Caco-2 (cell line): ENCODE data around the gene SLC35E1. TPM values are rescaled to one million over a fixed set of nuclear protein-coding genes. Genes with fewer than 3 reads are reported as not detected.
A peak's percentile ranks its signal among the peaks of the same experiment; 100 is the strongest.

Experiments used
- BruUV-seq: library from RNA; stranded (reverse); fragments of 400-500 nt; replicated peaks from 2 replicates; lab custom pipeline; 2021; lab: Mats Ljungman, UMichigan
- CTCF ChIA-PET: fragments of 300-600 bp; sonication (Branson Sonifier 250); formaldehyde crosslinking; loops from one replicate; lab custom pipeline; 2022; ENCODE audit warnings: antibody characterized with exemption; lab: Charles Lee
- POLR2A ChIA-PET: fragments of 300-600 bp; sonication (Branson Sonifier 250); formaldehyde crosslinking; loops from one replicate; lab custom pipeline; 2022; ENCODE audit warnings: antibody characterized with exemption; lab: Charles Lee
- DNase-seq, 2 experiments: peaks; one replicate each; pipeline versions ENCODE4 v3.0.0 to v3.0.0-alpha.2; 2020 to 2022
- H3K27me3 ChIP-seq: replicated peaks from 2 replicates; pipeline ENCODE4 v1.6.0; 2011; ENCODE audit warnings: low read length; ENCODE audit not compliant: control insufficient read depth, insufficient read depth
- H3K36me3 ChIP-seq: 2 replicates; pipeline ENCODE4 v1.5.1; 2011; ENCODE audit warnings: low read length; ENCODE audit not compliant: control insufficient read depth, insufficient read depth
- H3K4me1 ChIP-seq: fragments of 250-450 bp; sonication (Bioruptor Pico); 2 replicates; pipeline ENCODE4 v1.5.1; 2020; ENCODE audit warnings: mild to moderate bottlenecking
- H3K4me3 ChIP-seq: 2 replicates; pipeline ENCODE4 v1.5.1; 2011; ENCODE audit warnings: low read depth, mild to moderate bottlenecking, control low read depth, low read length
- H3K9me3 ChIP-seq: fragments of 250-450 bp; sonication (Bioruptor Pico); 2 replicates; pipeline ENCODE4 v1.5.1; 2020; ENCODE audit warnings: mild to moderate bottlenecking, moderate library complexity
- H3K27ac Mint-ChIP-seq: one replicate; pipeline ENCODE4 v1.8.0; 2022; ENCODE audit warnings: mixed read lengths; ENCODE audit not compliant: unreplicated experiment
- H3K27me3 Mint-ChIP-seq: one replicate; pipeline ENCODE4 v1.8.0; 2022; ENCODE audit warnings: mixed read lengths; ENCODE audit not compliant: insufficient read depth, unreplicated experiment
- H3K36me3 Mint-ChIP-seq: one replicate; pipeline ENCODE4 v1.8.0; 2022; ENCODE audit warnings: mild to moderate bottlenecking, mixed read lengths; ENCODE audit not compliant: insufficient read depth, unreplicated experiment
- H3K4me1 Mint-ChIP-seq: one replicate; pipeline ENCODE4 v1.8.0; 2022; ENCODE audit warnings: low read depth, mixed read lengths; ENCODE audit not compliant: unreplicated experiment
- H3K4me3 Mint-ChIP-seq: one replicate; pipeline ENCODE4 v1.8.0; 2022; ENCODE audit warnings: mild to moderate bottlenecking, moderate library complexity, mixed read lengths; ENCODE audit not compliant: unreplicated experiment
- H3K9me3 Mint-ChIP-seq: one replicate; pipeline ENCODE4 v1.8.0; 2022; ENCODE audit warnings: mixed read lengths; ENCODE audit not compliant: unreplicated experiment
- CTCF ChIP-seq, 2 experiments: fragments of 200-600 bp in 1 of 2; IDR thresholded peaks; 1 replicate in 1 of 2; 2 replicates in 1 of 2; pipeline versions ENCODE4 v1.5.1 to v1.8.0; 2011 to 2022; ENCODE audit warnings: antibody characterized with exemption in 1 of 2, control low read depth in 1 of 2, inconsistent platforms in 1 of 2, low read depth in 1 of 2, low read length in 1 of 2, mild to moderate bottlenecking in 1 of 2, moderate library complexity in 1 of 2; ENCODE audit not compliant: insufficient read depth in 1 of 2, severe bottlenecking in 1 of 2, unreplicated experiment in 1 of 2
- intact Hi-C: fragments of 100-400 bp; cut with micrococcal nuclease; formaldehyde crosslinking; loops from one replicate; pipeline ENCODE4 v1.10.0; 2022; ENCODE audit not compliant: unreplicated experiment
- total RNA-seq: library from RNA; stranded (reverse); gene quantifications from 2 replicates; pipeline ENCODE4 v1.2.3, GENCODE V29; 2022

Gene SLC35E1
- total RNA-seq, 1 experiment from 2014 or later: 37.9 TPM

GRCh38 chr19:16618248-16618647 is 46.0 kb upstream of the SLC35E1 start:
- H3K27ac Mint-ChIP-seq: no peak overlapping the region
- H3K36me3 Mint-ChIP-seq: peaks cover 11% of the 10 kb centered on the region
- H3K4me1 ChIP-seq: peaks cover 8% of the 10 kb centered on the region
- no peaks in the 10 kb centered on the region for H3K27me3 Mint-ChIP-seq
- H3K27me3 ChIP-seq: no peaks in the 10 kb centered on the region
- no peak overlapping the region for H3K4me3 ChIP-seq
- no peaks in the 10 kb centered on the region for H3K36me3 ChIP-seq
- no peaks in the 10 kb centered on the region for H3K9me3 Mint-ChIP-seq
- H3K4me1 Mint-ChIP-seq: peaks cover 7% of the 10 kb centered on the region
- ChIA-PET CTCF (no interaction called here), POLR2A (no interaction called here)
- H3K4me3 Mint-ChIP-seq: no peak overlapping the region
- BruUV-seq: no TSS peak
- H3K9me3 ChIP-seq: no peaks in the 10 kb centered on the region
- intact Hi-C loops: no loop called here
- no peak for TF ChIP-seq CTCF (IDR thresholded peaks at IDR 0.05; ENCODE audit: insufficient read depth in 1 of 2, low read depth in 1 of 2, low read length in 1 of 2, severe bottlenecking in 1 of 2, unreplicated experiment in 1 of 2)
- no peak for DNase-seq

GRCh38 chr19:16615808-16616207 is 43.6 kb upstream of the SLC35E1 start:
- no peak for TF ChIP-seq CTCF (IDR thresholded peaks at IDR 0.05; ENCODE audit: insufficient read depth in 1 of 2, low read depth in 1 of 2, low read length in 1 of 2, severe bottlenecking in 1 of 2, unreplicated experiment in 1 of 2)
- BruUV-seq: no TSS peak
- ChIA-PET CTCF (interaction anchor here (0.6 kb wide), 1 partner anchor 31 kb away, joined by 7 read pairs; no protein-coding TSS in a partner anchor), POLR2A (no interaction called here)
- no peak overlapping the region for H3K4me3 Mint-ChIP-seq
- no peaks in the 10 kb centered on the region for H3K9me3 Mint-ChIP-seq
- intact Hi-C loops: no loop called here
- no peaks in the 10 kb centered on the region for H3K27me3 Mint-ChIP-seq
- peaks cover 7% of the 10 kb centered on the region for H3K4me1 Mint-ChIP-seq
- Histone ChIP-seq H3K4me1 (peaks cover 6% of the 10 kb centered on the region), H3K9me3 (no peaks in the 10 kb centered on the region), H3K4me3 (no peak overlapping the region), H3K36me3 (no peaks in the 10 kb centered on the region), H3K27me3 (no peaks in the 10 kb centered on the region)
- H3K36me3 Mint-ChIP-seq: peaks cover 18% of the 10 kb centered on the region
- no peak for DNase-seq
- H3K27ac Mint-ChIP-seq: no peak overlapping the region

GRCh38 chr19:16614941-16615340 is 42.7 kb upstream of the SLC35E1 start:
- H3K9me3 ChIP-seq: no peaks in the 10 kb centered on the region
- DNase-seq: no peak
- no TSS peak for BruUV-seq
- intact Hi-C loops: no loop called here
- H3K36me3 Mint-ChIP-seq: peaks cover 21% of the 10 kb centered on the region
- H3K4me1 ChIP-seq: no peaks in the 10 kb centered on the region
- H3K9me3 Mint-ChIP-seq: no peaks in the 10 kb centered on the region
- CTCF ChIA-PET: no interaction called here
- no peak overlapping the region for H3K4me3 ChIP-seq
- H3K4me1 Mint-ChIP-seq: peaks cover 7% of the 10 kb centered on the region
- no peak overlapping the region for H3K4me3 Mint-ChIP-seq
- no peaks in the 10 kb centered on the region for H3K27me3 Mint-ChIP-seq
- POLR2A ChIA-PET: no interaction called here
- H3K27me3 ChIP-seq: no peaks in the 10 kb centered on the region
- no peak for TF ChIP-seq CTCF (IDR thresholded peaks at IDR 0.05; ENCODE audit: insufficient read depth in 1 of 2, low read depth in 1 of 2, low read length in 1 of 2, severe bottlenecking in 1 of 2, unreplicated experiment in 1 of 2)
- no peaks in the 10 kb centered on the region for H3K36me3 ChIP-seq
- H3K27ac Mint-ChIP-seq: peak overlapping the region; percentile 19
